H1 (cell line): ENCODE measurements around the gene NEDD4L. TPM values are rescaled to one million over a fixed set of nuclear protein-coding genes. Genes with fewer than 3 reads are reported as not detected.

Experiments used
- CTCF ChIA-PET: fragments of 300-600 bp; sonication (Branson Sonifier 250); formaldehyde crosslinking; loops from one replicate; lab custom pipeline; 2021; ENCODE audit not compliant: partially characterized antibody; lab: Charles Lee
- POLR2A ChIA-PET: fragments of 300-600 bp; sonication (Branson Sonifier 250); formaldehyde crosslinking; loops from one replicate; lab custom pipeline; 2021; ENCODE audit warnings: inconsistent platforms; ENCODE audit not compliant: partially characterized antibody; lab: Charles Lee
- DNase-seq, 2 experiments: peaks; one replicate each; pipeline versions ENCODE4 v3.0.0 to v3.0.0-alpha.2; 2010 to 2022; ENCODE audit warnings: low spot score in 2 of 2, low read depth in 1 of 2, mixed read lengths in 1 of 2
- FAIRE-seq: peaks from 2 replicates; lab custom pipeline; 2011; peaks lifted over from hg19 to GRCh38; lab: Jason Lieb, UNC
- H2AFZ ChIP-seq: 2 replicates; pipeline ENCODE4 v1.8.1; 2012; ENCODE audit warnings: low read length, inconsistent platforms
- H2AK5ac ChIP-seq: 2 replicates; pipeline ENCODE4 v1.6.1; 2013; ENCODE audit warnings: low read depth, low read length
- H2BK120ac ChIP-seq: replicated peaks from 2 replicates; pipeline ENCODE3; 2013; ENCODE audit warnings: low read depth, low read length, inconsistent platforms
- H2BK12ac ChIP-seq: 2 replicates; pipeline ENCODE4 v1.6.1; 2013; ENCODE audit warnings: low read depth, low read length
- H2BK15ac ChIP-seq: 2 replicates; pipeline ENCODE4 v1.6.1; 2013; ENCODE audit warnings: low read length
- H2BK20ac ChIP-seq: 2 replicates; pipeline ENCODE4 v1.6.1; 2013; ENCODE audit warnings: low read length
- H2BK5ac ChIP-seq: 2 replicates; pipeline ENCODE4 v1.6.1; 2013; ENCODE audit warnings: low read depth, low read length
- H3K14ac ChIP-seq: 2 replicates; pipeline ENCODE4 v1.6.1; 2013; ENCODE audit warnings: inconsistent platforms; ENCODE audit not compliant: insufficient read length
- H3K18ac ChIP-seq: 2 replicates; pipeline ENCODE4 v1.6.1; 2013; ENCODE audit warnings: low read length; ENCODE audit errors: extremely low read depth
- H3K23ac ChIP-seq: 2 replicates; pipeline ENCODE4 v1.6.1; 2013; ENCODE audit warnings: inconsistent platforms; ENCODE audit not compliant: insufficient read length
- H3K23me2 ChIP-seq: 2 replicates; pipeline ENCODE4 v1.6.1; 2013; ENCODE audit warnings: low read depth, low read length
- H3K27ac ChIP-seq: 2 replicates; pipeline ENCODE4 v1.6.1; 2011; ENCODE audit warnings: low read depth, low read length, inconsistent platforms
- H3K27me3 ChIP-seq, 4 experiments: replicated peaks in 1 of 4; 1 replicate in 1 of 4; 2 replicates in 3 of 4; pipeline versions ENCODE4 v1.6.1 to v1.8.1; 2011 to 2013; ENCODE audit warnings: low read length in 3 of 4, mild to moderate bottlenecking in 3 of 4, inconsistent platforms in 2 of 4, mixed read lengths in 2 of 4, moderate library complexity in 1 of 4; ENCODE audit not compliant: control insufficient read depth in 3 of 4, insufficient read depth in 3 of 4; ENCODE audit errors: extremely low read depth in 1 of 4
- H3K36me3 ChIP-seq, 4 experiments: 2 replicates each; pipeline versions ENCODE4 v1.6.1 to v1.8.1; 2011 to 2013; ENCODE audit warnings: mild to moderate bottlenecking in 4 of 4, low read length in 3 of 4, moderate library complexity in 2 of 4, control low read depth in 1 of 4, inconsistent platforms in 1 of 4; ENCODE audit not compliant: insufficient read depth in 4 of 4, control insufficient read depth in 2 of 4
- H3K4ac ChIP-seq: replicated peaks from 2 replicates; pipeline ENCODE3; 2013; ENCODE audit warnings: low read length, low read depth, mixed read lengths, inconsistent platforms; ENCODE audit not compliant: insufficient read length
- H3K4me1 ChIP-seq, 4 experiments: replicated peaks in 1 of 4; 1 replicate in 1 of 4; 2 replicates in 3 of 4; pipeline versions ENCODE4 v1.6.1 to v1.8.1; 2011 to 2013; ENCODE audit warnings: low read length in 3 of 4, inconsistent platforms in 2 of 4, mixed read lengths in 1 of 4; ENCODE audit not compliant: insufficient read depth in 4 of 4, control insufficient read depth in 3 of 4
- H3K4me2 ChIP-seq, 2 experiments: 2 replicates each; pipeline versions ENCODE4 v1.6.1 to v1.8.1; 2011 to 2013; ENCODE audit warnings: low read depth in 2 of 2, low read length in 2 of 2, control low read depth in 1 of 2, inconsistent platforms in 1 of 2, mild to moderate bottlenecking in 1 of 2; ENCODE audit not compliant: insufficient read depth in 1 of 2
- H3K4me3 ChIP-seq, 4 experiments: fragments of 200-600, 300-600 bp in 1 of 4; sonication (generic), shearing (Covaris generic), sonication (Bioruptor Twin) in 1 of 4; 2 replicates each; pipeline versions ENCODE4 v1.5.1 to v1.8.1; 2011 to 2016; ENCODE audit warnings: low read length in 4 of 4, low read depth in 3 of 4, control low read depth in 2 of 4, inconsistent platforms in 2 of 4, mild to moderate bottlenecking in 2 of 4, mixed read lengths in 1 of 4, moderate library complexity in 1 of 4; ENCODE audit not compliant: insufficient read depth in 2 of 4; ENCODE audit errors: extremely low read depth in 1 of 4
- H3K56ac ChIP-seq: replicated peaks from 2 replicates; pipeline ENCODE3; 2013; ENCODE audit warnings: low read depth, mild to moderate bottlenecking, mixed read lengths, low read length, inconsistent platforms; ENCODE audit not compliant: insufficient read length
- H3K79me1 ChIP-seq: 2 replicates; pipeline ENCODE4 v1.6.1; 2013; ENCODE audit warnings: low read depth, low read length, control low read depth
- H3K79me2 ChIP-seq, 2 experiments: 2 replicates each; pipeline versions ENCODE4 v1.6.1 to v1.8.1; 2012 to 2013; ENCODE audit warnings: low read length in 2 of 2, mild to moderate bottlenecking in 2 of 2, inconsistent platforms in 1 of 2; ENCODE audit not compliant: insufficient read depth in 2 of 2, control insufficient read depth in 1 of 2
- H3K9ac ChIP-seq, 4 experiments: replicated peaks in 1 of 4; 1 replicate in 1 of 4; 2 replicates in 3 of 4; pipeline versions ENCODE4 v1.6.1 to v1.8.1; 2011 to 2013; ENCODE audit warnings: low read depth in 3 of 4, low read length in 3 of 4, control low read depth in 2 of 4, mild to moderate bottlenecking in 2 of 4, moderate library complexity in 2 of 4, inconsistent platforms in 1 of 4; ENCODE audit errors: extremely low read depth in 1 of 4
- H3K9me3 ChIP-seq, 2 experiments: 2 replicates each; pipeline versions ENCODE4 v1.6.1 to v1.8.1; 2012 to 2013; ENCODE audit warnings: mild to moderate bottlenecking in 2 of 2, moderate library complexity in 2 of 2, control low read depth in 1 of 2, inconsistent platforms in 1 of 2, low read depth in 1 of 2, low read length in 1 of 2, mixed read lengths in 1 of 2; ENCODE audit not compliant: insufficient read depth in 2 of 2
- H4K20me1 ChIP-seq, 2 experiments: replicated peaks in 1 of 2; 2 replicates each; pipeline versions ENCODE3 to v1.8.1; 2011 to 2013; ENCODE audit warnings: inconsistent platforms in 2 of 2, low read length in 2 of 2, mild to moderate bottlenecking in 1 of 2; ENCODE audit not compliant: insufficient read depth in 2 of 2, control insufficient read depth in 1 of 2
- H4K5ac ChIP-seq: 2 replicates; pipeline ENCODE4 v1.6.1; 2013; ENCODE audit warnings: low read length, low read depth, mixed read lengths, inconsistent platforms; ENCODE audit not compliant: insufficient read length
- H4K8ac ChIP-seq: 2 replicates; pipeline ENCODE4 v1.8.0; 2013; ENCODE audit warnings: mild to moderate bottlenecking, moderate library complexity, low read length, inconsistent platforms; ENCODE audit not compliant: insufficient read depth; ENCODE audit errors: extremely low read depth
- H4K91ac ChIP-seq: replicated peaks from 2 replicates; pipeline ENCODE3; 2013; ENCODE audit warnings: low read length, mixed read lengths, inconsistent platforms; ENCODE audit not compliant: insufficient read length
- ATF2 ChIP-seq: IDR thresholded peaks from 2 replicates; pipeline ENCODE4 v1.6.1; 2012; ENCODE audit warnings: low read length, inconsistent platforms
- CREB1 ChIP-seq: IDR thresholded peaks from 2 replicates; pipeline ENCODE4 v1.6.1; 2012; ENCODE audit warnings: inconsistent platforms
- EGR1 ChIP-seq: IDR thresholded peaks from 2 replicates; pipeline ENCODE4 v1.6.1; 2011; ENCODE audit warnings: low read depth, low read length, borderline replicate concordance
- KDM1A ChIP-seq: fragments of 200-600, 300-600 bp; sonication (generic); IDR thresholded peaks from 2 replicates; pipeline ENCODE4 v1.7.1; 2016; ENCODE audit warnings: mild to moderate bottlenecking, low read length, borderline replicate concordance
- KDM4A ChIP-seq: IDR thresholded peaks from one replicate; pipeline ENCODE4 v1.7.1; 2012; ENCODE audit warnings: low read depth, mild to moderate bottlenecking, moderate library complexity, low read length, inconsistent platforms; ENCODE audit not compliant: severe bottlenecking
- PHF8 ChIP-seq: fragments of 200-600 bp; sonication (generic); conservative IDR thresholded peaks from 2 replicates; pipeline ENCODE4 v1.7.1; 2012; ENCODE audit warnings: low read depth, mild to moderate bottlenecking, inconsistent platforms, low read length, moderate library complexity
- RNF2 ChIP-seq: fragments of 200-900, 300-1000 bp; sonication (generic); IDR thresholded peaks from 2 replicates; pipeline ENCODE4 v1.7.1; 2016; ENCODE audit warnings: borderline replicate concordance, low read depth, mild to moderate bottlenecking, antibody characterized with exemption, low read length; ENCODE audit not compliant: poor library complexity, severe bottlenecking; ENCODE audit errors: missing control alignments
- SP1 ChIP-seq: IDR thresholded peaks from 2 replicates; pipeline ENCODE4 v1.6.1; 2011; ENCODE audit warnings: low read depth, low read length
- TAF1 ChIP-seq: IDR thresholded peaks from 2 replicates; pipeline ENCODE4 v1.6.1; 2011; ENCODE audit warnings: mild to moderate bottlenecking, low read depth, low read length
- TAF7 ChIP-seq: optimal IDR thresholded peaks from 2 replicates; pipeline ENCODE3; 2011; ENCODE audit warnings: low read depth, mild to moderate bottlenecking, inconsistent platforms, low read length, moderate library complexity, borderline replicate concordance
- YY1 ChIP-seq: IDR thresholded peaks from 2 replicates; pipeline ENCODE4 v1.6.1; 2011; ENCODE audit warnings: low read depth, mild to moderate bottlenecking, low read length
- WGBS, 2 experiments: shearing (Covaris generic) in 1 of 2; methylation state at CpG; one replicate each; pipeline versions ENCODE4 v1.1.6 to v1.1.7; 2013 to 2015; ENCODE audit warnings: low lambda C conversion rate in 2 of 2, mixed read lengths in 2 of 2, inconsistent platforms in 1 of 2, low coverage in 1 of 2, missing lambda C conversion rate in 1 of 2; ENCODE audit not compliant: insufficient replicate concordance in 2 of 2, insufficient coverage in 1 of 2, insufficient read length in 1 of 2; ENCODE audit errors: extremely low coverage in 1 of 2, missing lambda C conversion rate in 1 of 2; 5-methylcytosine and 5-hydroxymethylcytosine counted together
- polyA plus RNA-seq, 7 experiments: library from polyadenylated mRNA; depleted of rRNA in 3 of 7; stranded (reverse) in 5 of 7; unstranded in 2 of 7; fragments of >200 nt in 5 of 7; fragments of 200-250 nt in 2 of 7; gene quantifications; 1 replicate in 5 of 7; 2 replicates in 1 of 7; 4 replicates in 1 of 7; pipeline versions ENCODE4 v1.2.1 to v1.2.3, GENCODE V29; 2011 to 2013; ENCODE audit warnings: missing spikeins in 2 of 7, mixed read lengths in 2 of 7
- total RNA-seq: library from RNA; stranded (reverse); fragmentation: NEBNext Ultra II Directional; extraction: Animal tissue kit (Norgen Biotek cat#: 25700); gene quantifications from 2 replicates; pipeline ENCODE4 v1.2.1, GENCODE V29; 2021

The NEDD4L gene
- total and polyA plus RNA-seq, 2 of the 8 experiments (the other 6 are each of a cell fraction or from before 2014, with no cell fraction given) = 37.3 to 69.8 TPM

- POLR2A ChIA-PET = interaction anchor here (1.1 kb wide), 1 partner anchor 68 kb away, joined by 3 read pairs; no protein-coding TSS in a partner anchor
- no peak for DNase-seq
- 88% methylated on average over 2 of the region's 2 CpGs; no CpG with 5 or more reads in 1 of the 2 experiments for WGBS, 2 experiments
Observed at GRCh38 chr18:58025733-58026132, 18.3 kb upstream of the NEDD4L start.

More at GRCh38 chr18:58025733-58026132, 18.3 kb upstream of the NEDD4L start:
- no peak overlapping the region for H3K14ac ChIP-seq
- no peak overlapping the region for H3K18ac ChIP-seq
- CTCF ChIA-PET = interaction anchor here (1.1 to 3.4 kb wide), 5 partner anchors 11 to 110 kb away, joined by 3 to 11 read pairs (median 5); partner anchors contain the start of gene NEDD4L
- H2BK20ac ChIP-seq = no peak overlapping the region
- H2AFZ ChIP-seq = no peak overlapping the region
- no peak overlapping the region for H3K56ac ChIP-seq
- no peak overlapping the region for H3K23ac ChIP-seq
- no peak overlapping the region for H4K5ac ChIP-seq
- H3K4me3 ChIP-seq = no peak overlapping the region
- H2BK12ac ChIP-seq = no peak overlapping the region
- H3K79me2 ChIP-seq = no peaks in the 10 kb centered on the region
- no peak overlapping the region for H3K4ac ChIP-seq
- no peak overlapping the region for H4K8ac ChIP-seq
- H3K27ac ChIP-seq = no peak overlapping the region
- no peaks in the 10 kb centered on the region for H3K36me3 ChIP-seq
- no peak overlapping the region for H2BK15ac ChIP-seq
- no peak overlapping the region for H2AK5ac ChIP-seq
- peaks cover 0 to 5% (median 3%) of the 10 kb centered on the region in 4 experiments; a peak in 4 of 7 replicates for H3K4me1 ChIP-seq
- H4K20me1 ChIP-seq = no peaks in the 10 kb centered on the region
- no peak for TF ChIP-seq TAF7
- no peak for TF ChIP-seq ATF2
- TF ChIP-seq EGR1 = no peak
- no peak for TF ChIP-seq SP1
- no peak for TF ChIP-seq KDM1A
- no peak for TF ChIP-seq TAF1
- no peak for TF ChIP-seq KDM4A
- TF ChIP-seq CREB1 = no peak
- TF ChIP-seq PHF8 = no peak
- no peak for TF ChIP-seq YY1
- no peak for TF ChIP-seq RNF2
- H3K23me2 ChIP-seq = no peaks in the 10 kb centered on the region
- H3K9ac ChIP-seq = no peak overlapping the region
- H2BK5ac ChIP-seq = no peak overlapping the region
- H3K9me3 ChIP-seq = no peaks in the 10 kb centered on the region
- no peak overlapping the region for H3K4me2 ChIP-seq
- H4K91ac ChIP-seq = no peak overlapping the region
- H2BK120ac ChIP-seq = no peak overlapping the region
- H3K27me3 ChIP-seq = no peaks in the 10 kb centered on the region; a peak in 1 of 7 replicates
- FAIRE-seq = no peak
- no peaks in the 10 kb centered on the region for H3K79me1 ChIP-seq
